ENCODE results near the gene GLIS2.

Gene GLIS2

DNA sequence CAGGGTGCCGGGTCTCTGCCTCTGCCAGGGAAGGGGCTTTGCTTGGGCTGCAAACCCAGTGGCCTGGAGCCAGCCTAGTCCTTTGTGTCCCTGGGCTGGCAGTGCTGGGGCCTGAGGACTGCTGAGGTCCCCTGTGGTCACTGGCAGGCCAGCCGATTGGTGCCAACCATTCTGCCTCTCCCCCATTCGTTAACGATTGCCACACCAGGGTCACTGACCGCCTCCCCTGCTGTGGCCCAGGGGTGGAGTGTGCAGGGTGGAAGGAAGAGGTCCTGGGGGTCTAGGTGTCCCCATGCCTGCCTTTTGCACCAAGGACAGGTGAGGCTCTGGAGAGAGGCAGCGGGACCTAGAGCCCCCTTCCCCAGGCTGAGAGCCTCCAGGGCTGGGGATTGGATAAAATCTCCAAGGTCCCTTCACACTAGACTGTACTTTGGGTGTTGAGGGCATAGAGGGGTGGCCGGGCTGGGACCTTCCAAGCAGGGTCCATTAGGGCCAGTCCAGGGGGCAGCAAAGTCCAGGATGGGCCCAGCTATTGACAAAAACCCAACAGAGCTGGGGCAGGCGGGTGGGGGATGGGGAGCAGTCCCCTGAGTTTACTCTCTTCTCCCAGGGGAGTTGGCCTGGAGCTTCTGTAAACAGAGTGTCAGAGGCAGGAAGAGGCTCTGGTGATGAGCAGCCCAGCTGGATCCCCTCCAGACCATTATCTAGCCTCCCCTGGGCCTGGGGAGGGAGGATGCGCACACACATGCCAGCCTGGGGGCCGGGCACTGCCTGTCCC is 56.9 kb downstream of the GLIS2 start:
- Histone ChIP-seq H3K4me1 (ENCODE audit: control insufficient read depth, insufficient read depth, low read length) (peaks cover 13% of the 10 kb centered on the region), H3K4me3 (ENCODE audit: low read depth, low read length) (peak overlapping the region; percentile 60), H3K36me3 (ENCODE audit: control insufficient read depth, insufficient read depth, low read length) (peaks cover 3% of the 10 kb centered on the region), H3K9ac (ENCODE audit: low read depth, low read length) (peak overlapping the region; percentile 24), H3K27me3 (ENCODE audit: control insufficient read depth, insufficient read depth, low read length) (no peaks in the 10 kb centered on the region), H3K9me3 (ENCODE audit: control insufficient read depth, insufficient read depth, low read length) (no peaks in the 10 kb centered on the region)

DNA sequence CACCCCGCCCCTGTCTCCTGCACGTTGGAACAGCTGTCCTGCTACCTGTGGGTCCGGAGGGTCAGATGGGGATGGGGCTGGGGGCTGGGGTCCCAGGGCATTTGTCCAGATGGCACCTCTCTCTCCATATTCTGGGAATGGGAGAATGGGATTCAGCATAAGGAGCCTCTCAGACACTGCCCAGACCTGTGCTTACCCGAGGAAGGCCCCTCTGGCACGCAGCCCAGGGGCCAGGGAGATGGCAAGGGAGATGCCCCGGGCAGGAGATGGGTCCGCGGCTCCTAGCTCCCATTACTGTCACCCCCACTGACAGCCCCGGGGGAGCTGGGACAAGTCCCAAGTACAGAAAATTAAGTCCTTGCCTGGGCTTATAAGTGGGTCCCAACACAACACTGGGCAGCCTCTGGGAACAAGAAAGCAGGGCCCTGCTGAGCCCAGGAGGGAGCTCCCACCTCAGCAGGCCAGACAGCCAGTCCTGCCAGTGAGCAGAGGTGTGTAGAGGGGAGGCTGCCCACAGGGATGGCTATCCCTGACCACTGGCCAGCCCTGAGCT is 57.6 kb downstream of the GLIS2 start:
- Histone ChIP-seq H3K9ac (ENCODE audit: low read depth, low read length) (no peak overlapping the region), H3K27me3 (ENCODE audit: control insufficient read depth, insufficient read depth, low read length) (no peaks in the 10 kb centered on the region), H3K9me3 (ENCODE audit: control insufficient read depth, insufficient read depth, low read length) (no peaks in the 10 kb centered on the region), H3K4me3 (ENCODE audit: low read depth, low read length) (peak overlapping the region; percentile 18), H3K36me3 (ENCODE audit: control insufficient read depth, insufficient read depth, low read length) (peaks cover 3% of the 10 kb centered on the region), H3K4me1 (ENCODE audit: control insufficient read depth, insufficient read depth, low read length) (peaks cover 15% of the 10 kb centered on the region)

DNA sequence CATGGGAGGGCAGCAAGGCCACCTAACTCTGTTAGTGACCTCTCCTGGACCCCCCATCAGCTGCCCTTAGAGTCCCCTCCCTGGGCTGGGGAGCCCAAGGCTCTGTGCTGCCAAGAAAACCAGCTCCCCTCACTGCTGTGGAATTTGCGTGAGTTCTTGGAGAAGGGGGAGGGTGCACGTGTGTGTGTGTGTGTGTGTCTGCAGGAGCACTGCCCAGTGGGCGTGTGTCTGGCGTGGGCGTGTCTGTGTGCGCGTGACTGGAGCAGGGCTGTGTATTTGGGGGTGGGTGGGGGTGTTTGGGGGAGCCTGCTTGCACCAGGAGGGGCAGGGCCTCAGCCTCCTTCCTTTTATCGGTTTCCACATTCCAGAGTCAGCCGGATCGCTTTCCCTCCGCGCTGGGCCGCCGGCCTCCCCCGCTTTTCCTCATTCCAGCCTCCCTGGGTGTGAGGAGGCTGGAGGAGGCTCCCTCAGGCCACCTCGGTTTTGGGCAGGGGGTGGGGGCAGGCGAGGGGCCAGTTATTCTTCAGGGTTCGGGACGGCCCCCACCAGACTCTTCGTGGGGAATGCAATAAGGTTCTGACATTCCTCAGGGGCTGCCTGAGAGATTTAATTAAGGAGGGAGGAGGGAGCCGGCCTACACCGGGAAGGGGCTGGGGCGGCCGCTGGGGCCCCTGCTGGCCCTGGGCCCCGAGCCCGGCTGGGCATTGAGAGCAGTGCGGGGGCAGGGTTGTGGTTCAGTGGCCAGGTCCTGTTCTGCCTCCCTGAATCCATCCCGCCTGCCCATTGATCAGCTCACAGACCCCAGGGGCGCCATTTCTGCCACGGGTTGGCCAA is 58.3 kb downstream of the GLIS2 start:
- Histone ChIP-seq H3K9me3 (ENCODE audit: control insufficient read depth, insufficient read depth, low read length) (no peaks in the 10 kb centered on the region), H3K4me3 (ENCODE audit: low read depth, low read length) (peak overlapping the region; percentile 18), H3K9ac (ENCODE audit: low read depth, low read length) (no peak overlapping the region), H3K36me3 (ENCODE audit: control insufficient read depth, insufficient read depth, low read length) (peaks cover 3% of the 10 kb centered on the region), H3K27me3 (ENCODE audit: control insufficient read depth, insufficient read depth, low read length) (no peaks in the 10 kb centered on the region), H3K4me1 (ENCODE audit: control insufficient read depth, insufficient read depth, low read length) (peaks cover 15% of the 10 kb centered on the region)

DNA sequence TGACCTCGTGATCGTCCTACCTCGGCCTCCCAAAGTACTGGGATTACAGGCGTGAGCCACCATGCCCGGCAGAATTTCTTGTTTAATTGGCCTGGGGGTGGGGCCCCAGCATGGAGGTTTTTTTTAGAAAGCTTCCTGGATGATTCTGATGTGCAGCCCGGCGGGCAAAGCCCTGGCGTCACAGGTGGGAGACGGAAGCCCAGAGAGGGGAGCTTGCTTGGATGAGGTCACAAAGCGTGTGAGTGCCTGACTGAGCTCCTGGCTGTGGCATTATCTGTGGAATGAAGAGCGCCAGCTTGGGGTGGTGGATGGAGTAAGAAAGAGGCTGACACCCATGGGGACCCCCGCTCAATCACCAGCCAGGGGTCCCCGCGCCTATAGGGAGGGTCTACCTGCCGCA is 59.9 kb downstream of the GLIS2 start:
- Histone ChIP-seq H3K36me3 (ENCODE audit: control insufficient read depth, insufficient read depth, low read length) (peaks cover 5% of the 10 kb centered on the region), H3K9ac (ENCODE audit: low read depth, low read length) (no peak overlapping the region), H3K27me3 (ENCODE audit: control insufficient read depth, insufficient read depth, low read length) (no peaks in the 10 kb centered on the region), H3K4me1 (ENCODE audit: control insufficient read depth, insufficient read depth, low read length) (peaks cover 15% of the 10 kb centered on the region), H3K9me3 (ENCODE audit: control insufficient read depth, insufficient read depth, low read length) (no peaks in the 10 kb centered on the region), H3K4me3 (ENCODE audit: low read depth, low read length) (no peak overlapping the region)

DNA sequence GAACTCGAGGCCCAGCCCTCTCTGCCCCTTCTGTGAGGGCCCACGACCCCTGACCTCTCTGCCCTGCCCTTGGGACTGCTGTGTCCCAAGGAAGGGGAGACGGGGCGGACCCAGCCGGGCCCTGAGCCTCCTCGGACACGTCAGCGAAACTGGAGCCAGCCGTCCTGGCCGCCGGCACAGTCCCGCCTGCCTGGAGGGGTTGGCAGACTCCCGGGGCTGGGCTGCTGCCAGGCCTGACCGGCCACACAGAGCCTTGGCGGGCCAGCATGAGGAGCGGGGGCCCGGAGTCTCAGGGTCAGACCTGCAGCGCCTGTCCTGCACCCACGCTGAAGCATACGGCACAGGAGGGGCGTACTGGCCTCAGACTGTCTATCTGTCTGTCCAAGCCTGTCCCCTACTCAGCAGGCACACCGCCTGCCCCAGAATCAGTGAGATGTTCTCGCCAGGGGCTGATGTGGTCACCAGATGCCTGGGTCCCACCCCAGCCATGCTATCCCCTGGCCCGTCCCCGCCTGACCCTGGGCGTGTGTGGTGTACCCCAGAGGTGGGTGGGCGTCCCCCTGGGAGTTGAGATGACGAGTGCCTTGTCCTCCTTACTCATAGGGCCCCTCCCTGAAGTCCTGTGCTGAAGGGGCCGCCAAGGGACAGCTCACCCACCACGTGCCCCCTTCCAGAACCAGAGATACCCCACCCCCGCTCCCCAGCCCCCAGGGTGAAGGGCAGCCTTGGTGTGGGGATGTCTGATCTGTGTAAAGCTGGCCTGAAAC is 60.4 kb downstream of the GLIS2 start:
- Histone ChIP-seq H3K36me3 (ENCODE audit: control insufficient read depth, insufficient read depth, low read length) (peaks cover 9% of the 10 kb centered on the region), H3K27me3 (ENCODE audit: control insufficient read depth, insufficient read depth, low read length) (no peaks in the 10 kb centered on the region), H3K4me3 (ENCODE audit: low read depth, low read length) (no peak overlapping the region), H3K4me1 (ENCODE audit: control insufficient read depth, insufficient read depth, low read length) (peaks cover 15% of the 10 kb centered on the region), H3K9me3 (ENCODE audit: control insufficient read depth, insufficient read depth, low read length) (no peaks in the 10 kb centered on the region), H3K9ac (ENCODE audit: low read depth, low read length) (no peak overlapping the region)

DNA sequence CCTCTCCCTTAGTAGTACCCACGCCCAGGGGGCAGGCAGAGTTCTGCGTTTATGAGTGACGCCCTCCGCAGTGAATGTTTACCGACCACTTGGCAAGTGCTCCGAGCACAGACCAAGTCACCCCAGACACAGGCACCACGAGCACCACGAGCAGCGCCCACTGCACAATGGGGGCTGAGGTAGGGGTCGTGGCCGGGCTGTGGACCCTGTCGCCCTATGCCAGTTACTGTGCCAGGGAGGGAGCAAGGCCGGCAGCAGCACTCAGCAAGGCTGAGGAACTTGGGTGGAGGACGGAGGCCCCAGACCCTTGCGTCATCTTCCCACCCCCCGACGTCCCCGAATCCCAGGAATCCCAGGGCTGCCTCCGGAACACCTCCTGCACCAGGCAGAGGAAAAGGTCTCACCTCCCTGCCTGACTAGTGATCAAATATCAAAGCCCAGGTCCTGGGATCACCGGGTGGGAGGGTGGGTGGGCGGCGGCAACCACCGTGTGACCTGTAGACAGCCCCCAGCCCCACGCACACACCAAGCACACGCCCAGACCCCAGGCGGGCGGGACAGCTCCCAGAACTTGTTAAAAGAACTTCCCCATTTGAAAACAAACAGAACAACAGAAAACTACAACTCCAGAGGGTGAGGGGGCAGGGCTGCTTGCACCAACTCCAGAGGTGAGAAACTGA is 61.2 kb downstream of the GLIS2 start:
- Histone ChIP-seq H3K27me3 (ENCODE audit: control insufficient read depth, insufficient read depth, low read length) (no peaks in the 10 kb centered on the region), H3K9me3 (ENCODE audit: control insufficient read depth, insufficient read depth, low read length) (no peaks in the 10 kb centered on the region), H3K4me3 (ENCODE audit: low read depth, low read length) (no peak overlapping the region), H3K4me1 (ENCODE audit: control insufficient read depth, insufficient read depth, low read length) (peaks cover 15% of the 10 kb centered on the region), H3K9ac (ENCODE audit: low read depth, low read length) (no peak overlapping the region), H3K36me3 (ENCODE audit: control insufficient read depth, insufficient read depth, low read length) (peaks cover 15% of the 10 kb centered on the region)

DNA sequence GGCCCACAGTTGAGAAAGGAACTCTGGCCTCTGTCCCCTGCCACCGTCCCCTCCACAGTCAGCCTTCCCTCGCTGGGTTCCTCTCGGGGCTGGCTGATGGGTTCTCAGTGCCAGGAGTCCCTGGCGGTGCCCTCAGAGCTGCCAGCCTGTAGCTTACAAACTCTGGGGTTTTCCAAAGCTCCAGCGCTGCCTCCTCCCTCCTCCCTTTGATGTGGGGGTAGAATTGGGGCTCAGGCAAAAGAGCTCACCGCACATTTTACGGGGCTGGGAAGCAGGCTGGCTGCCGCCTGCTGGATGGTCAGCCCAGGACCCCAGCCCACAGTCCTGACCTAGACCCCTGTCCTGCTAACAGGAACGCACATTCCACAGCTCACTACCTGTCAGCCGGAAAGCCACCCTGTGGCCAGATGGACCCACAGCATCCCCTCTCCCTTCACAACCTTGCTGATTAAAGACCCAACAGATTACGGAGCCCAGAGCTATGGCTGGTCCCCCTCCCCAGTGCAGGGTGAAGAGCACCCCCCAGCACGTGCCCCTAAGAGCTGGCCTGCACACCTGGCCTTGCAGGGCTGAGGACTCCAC is 61.8 kb downstream of the GLIS2 start:
- H3K9ac ChIP-seq (ENCODE audit: low read depth, low read length) = peak overlapping the region; percentile 47
- no peaks in the 10 kb centered on the region for H3K9me3 ChIP-seq (ENCODE audit: control insufficient read depth, insufficient read depth, low read length)
- H3K4me3 ChIP-seq (ENCODE audit: low read depth, low read length) = no peak overlapping the region
- H3K4me1 ChIP-seq (ENCODE audit: control insufficient read depth, insufficient read depth, low read length) = peaks cover 12% of the 10 kb centered on the region
- no peaks in the 10 kb centered on the region for H3K27me3 ChIP-seq (ENCODE audit: control insufficient read depth, insufficient read depth, low read length)
- peaks cover 15% of the 10 kb centered on the region for H3K36me3 ChIP-seq (ENCODE audit: control insufficient read depth, insufficient read depth, low read length)

DNA sequence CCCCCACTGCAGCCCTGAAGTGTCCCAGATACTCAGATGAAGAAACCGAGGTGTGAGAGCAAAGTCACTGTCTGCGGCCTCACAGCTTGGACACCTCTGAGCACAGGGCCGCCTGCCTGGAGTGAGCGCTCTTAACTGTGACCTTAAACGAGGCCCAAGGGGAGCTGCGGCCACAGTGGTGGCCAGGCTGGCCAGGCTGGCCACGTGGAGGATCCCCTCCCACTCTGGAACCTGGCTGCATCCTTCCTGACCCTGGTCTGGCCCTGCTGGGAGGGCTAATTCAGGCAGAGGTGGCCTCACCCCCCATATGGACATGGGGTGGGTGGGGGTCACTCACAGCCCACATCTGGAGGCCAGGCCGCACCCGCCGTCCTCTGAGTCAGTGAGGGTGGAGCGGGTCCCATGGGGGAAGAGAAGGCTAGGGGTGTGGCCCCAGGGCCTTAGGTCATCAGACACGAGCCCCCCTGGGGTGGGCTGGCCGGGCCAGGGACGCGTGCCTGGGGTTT is 62.3 kb downstream of the GLIS2 start:
- Histone ChIP-seq H3K4me3 (ENCODE audit: low read depth, low read length) (no peak overlapping the region), H3K9me3 (ENCODE audit: control insufficient read depth, insufficient read depth, low read length) (no peaks in the 10 kb centered on the region), H3K4me1 (ENCODE audit: control insufficient read depth, insufficient read depth, low read length) (peaks cover 12% of the 10 kb centered on the region), H3K36me3 (ENCODE audit: control insufficient read depth, insufficient read depth, low read length) (peaks cover 15% of the 10 kb centered on the region), H3K9ac (ENCODE audit: low read depth, low read length) (peak overlapping the region; percentile 47), H3K27me3 (ENCODE audit: control insufficient read depth, insufficient read depth, low read length) (no peaks in the 10 kb centered on the region)

DNA sequence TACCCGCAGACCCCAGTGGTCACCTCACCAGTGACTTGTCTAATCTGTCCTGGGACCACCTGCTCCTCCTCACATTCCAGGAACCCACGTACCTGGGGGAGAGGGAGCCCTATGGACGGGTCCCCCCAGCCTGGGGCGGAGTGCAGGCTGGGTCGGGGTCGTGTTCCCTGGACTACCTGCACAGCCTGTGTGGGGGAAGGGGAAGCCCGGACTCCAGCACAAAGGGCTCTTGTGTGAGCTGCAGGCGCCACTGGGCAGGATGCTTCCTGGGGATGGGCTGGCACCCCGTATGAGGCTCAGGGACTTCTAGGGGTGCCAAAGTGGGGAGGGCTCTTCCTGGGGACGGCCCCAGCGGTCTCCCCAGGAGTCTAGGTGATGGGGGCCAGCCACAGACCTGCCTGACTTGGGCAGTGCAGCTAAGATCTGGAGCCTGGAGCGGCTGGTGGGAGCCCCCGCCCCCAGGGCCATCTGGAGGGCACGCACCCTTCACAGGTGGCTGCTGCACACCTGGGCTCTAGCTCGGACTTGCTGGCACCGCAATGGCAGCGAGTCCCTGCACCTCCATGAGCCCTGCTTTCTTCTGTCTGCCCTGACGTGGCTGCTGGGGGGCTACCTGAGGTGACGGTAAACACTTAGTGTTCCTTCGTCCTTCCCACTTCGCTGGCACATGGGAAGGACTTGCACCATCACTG is 63.3 kb downstream of the GLIS2 start:
- peaks cover 6% of the 10 kb centered on the region for H3K4me1 ChIP-seq (ENCODE audit: control insufficient read depth, insufficient read depth, low read length)
- peak overlapping the region; percentile 24 for H3K9ac ChIP-seq (ENCODE audit: low read depth, low read length)
- H3K9me3 ChIP-seq (ENCODE audit: control insufficient read depth, insufficient read depth, low read length) = no peaks in the 10 kb centered on the region
- peaks cover 20% of the 10 kb centered on the region for H3K36me3 ChIP-seq (ENCODE audit: control insufficient read depth, insufficient read depth, low read length)
- no peaks in the 10 kb centered on the region for H3K27me3 ChIP-seq (ENCODE audit: control insufficient read depth, insufficient read depth, low read length)
- H3K4me3 ChIP-seq (ENCODE audit: low read depth, low read length) = no peak overlapping the region

Data from iPS-15b (cell line).